Calu3 (cell line): ENCODE measurements around the gene MAVS. TPM values are rescaled to one million over a fixed set of nuclear protein-coding genes. Genes with fewer than 3 reads are reported as not detected.

Source experiments
- BruUV-seq: library from RNA; stranded (reverse); fragments of 400-500 nt; replicated peaks from 2 replicates; lab custom pipeline; 2021; lab: Mats Ljungman, UMichigan
- CTCF ChIA-PET: fragments of 300-600 bp; sonication (Branson Sonifier 250); formaldehyde crosslinking; loops from one replicate; lab custom pipeline; 2022; ENCODE audit warnings: antibody characterized with exemption; lab: Charles Lee
- DNase-seq: peaks from one replicate; pipeline ENCODE4 v3.0.0; 2022
- H3K27ac Mint-ChIP-seq: one replicate; pipeline ENCODE4 v1.8.0; 2022; ENCODE audit warnings: mixed read lengths; ENCODE audit not compliant: unreplicated experiment
- H3K27me3 Mint-ChIP-seq: one replicate; pipeline ENCODE4 v1.8.0; 2022; ENCODE audit warnings: mixed read lengths; ENCODE audit not compliant: unreplicated experiment
- H3K36me3 Mint-ChIP-seq: one replicate; pipeline ENCODE4 v1.8.0; 2022; ENCODE audit warnings: mild to moderate bottlenecking, moderate library complexity, mixed read lengths; ENCODE audit not compliant: insufficient read depth, unreplicated experiment
- H3K4me1 Mint-ChIP-seq: one replicate; pipeline ENCODE4 v1.8.0; 2022; ENCODE audit warnings: mild to moderate bottlenecking, low read depth, mixed read lengths; ENCODE audit not compliant: unreplicated experiment
- H3K4me3 Mint-ChIP-seq: one replicate; pipeline ENCODE4 v1.8.0; 2022; ENCODE audit warnings: mild to moderate bottlenecking, low read depth, moderate library complexity, mixed read lengths; ENCODE audit not compliant: unreplicated experiment
- H3K9me3 Mint-ChIP-seq: one replicate; pipeline ENCODE4 v1.8.0; 2022; ENCODE audit warnings: low read depth, mixed read lengths; ENCODE audit not compliant: unreplicated experiment
- CTCF ChIP-seq: fragments of 200-600 bp; IDR thresholded peaks from one replicate; pipeline ENCODE4 v1.8.0; 2022; ENCODE audit warnings: antibody characterized with exemption; ENCODE audit not compliant: unreplicated experiment
- intact Hi-C: fragments of 100-400 bp; cut with micrococcal nuclease; formaldehyde crosslinking; loops from one replicate; pipeline ENCODE4 v1.10.0; 2022; ENCODE audit not compliant: unreplicated experiment
- total RNA-seq: library from RNA; stranded (reverse); gene quantifications from 2 replicates; pipeline ENCODE4 v1.2.3, GENCODE V29; 2022

MAVS gene
- total RNA-seq, 1 experiment from 2014 or later: 29.8 TPM

DNA sequence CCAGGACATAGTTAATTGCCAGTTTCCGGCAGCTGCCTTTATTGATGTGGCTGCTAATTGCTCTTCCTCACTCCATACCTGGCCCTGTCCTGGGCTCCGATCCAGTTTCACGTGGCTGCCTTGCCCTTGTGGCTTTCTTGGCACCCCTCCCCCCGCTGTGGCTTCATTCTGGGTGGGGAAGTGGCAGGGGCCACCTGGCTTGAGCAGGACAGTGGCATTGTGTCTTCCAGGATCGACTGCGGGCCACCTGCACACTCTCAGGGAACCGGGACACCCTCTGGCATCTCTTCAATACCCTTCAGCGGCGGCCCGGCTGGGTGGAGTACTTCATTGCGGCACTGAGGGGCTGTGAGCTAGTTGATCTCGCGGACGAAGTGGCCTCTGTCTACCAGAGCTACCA is 10.8 kb downstream of the MAVS start:
- H3K36me3 Mint-ChIP-seq: peaks cover 45% of the 10 kb centered on the region
- H3K27ac Mint-ChIP-seq: no peak overlapping the region
- CTCF ChIA-PET: no interaction called here
- no TSS peak for BruUV-seq
- no peak for DNase-seq
- TF ChIP-seq CTCF: no peak
- no peaks in the 10 kb centered on the region for H3K9me3 Mint-ChIP-seq
- no peak overlapping the region for H3K4me3 Mint-ChIP-seq
- H3K4me1 Mint-ChIP-seq: no peaks in the 10 kb centered on the region
- H3K27me3 Mint-ChIP-seq: no peaks in the 10 kb centered on the region
- intact Hi-C loops: no loop called here

DNA sequence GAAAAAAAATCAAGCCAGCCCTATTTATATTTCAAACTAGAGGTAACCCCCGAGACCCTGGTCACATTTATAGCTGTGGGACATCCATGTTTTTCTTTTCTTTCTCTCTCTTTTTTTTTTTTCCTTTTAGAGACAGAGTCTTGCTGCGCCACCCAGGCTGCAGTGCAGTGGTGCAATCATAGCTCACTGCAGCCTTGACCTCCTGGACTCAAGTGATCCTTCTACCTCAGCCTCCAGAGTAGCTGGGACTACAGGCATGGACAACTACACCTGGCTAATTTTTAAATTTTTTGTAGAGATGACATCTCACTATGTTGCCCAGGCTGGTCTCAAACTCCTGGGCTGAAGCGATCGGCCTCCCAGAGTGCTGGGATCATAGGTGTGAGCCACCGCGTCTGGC is 12.1 kb downstream of the MAVS start:
- H3K9me3 Mint-ChIP-seq: no peaks in the 10 kb centered on the region
- CTCF ChIA-PET: no interaction called here
- no peak overlapping the region for H3K27ac Mint-ChIP-seq
- H3K27me3 Mint-ChIP-seq: no peaks in the 10 kb centered on the region
- H3K4me1 Mint-ChIP-seq: no peaks in the 10 kb centered on the region
- intact Hi-C loops: no loop called here
- no peak for TF ChIP-seq CTCF
- no peak for DNase-seq
- no peak overlapping the region for H3K4me3 Mint-ChIP-seq
- BruUV-seq: no TSS peak
- peaks cover 56% of the 10 kb centered on the region for H3K36me3 Mint-ChIP-seq

- Mint-ChIP-seq H3K4me1 (no peaks in the 10 kb centered on the region), H3K4me3 (no peak overlapping the region), H3K36me3 (peaks cover 41% of the 10 kb centered on the region), H3K27ac (no peak overlapping the region), H3K27me3 (no peaks in the 10 kb centered on the region), H3K9me3 (no peaks in the 10 kb centered on the region)
- CTCF ChIA-PET: no interaction called here
- BruUV-seq: no TSS peak
- DNase-seq: no peak
- intact Hi-C loops: no loop called here
- TF ChIP-seq CTCF: no peak
These were observed 14.6 kb downstream of the MAVS start for GRCh38 chr20:3861191-3861590.

DNA sequence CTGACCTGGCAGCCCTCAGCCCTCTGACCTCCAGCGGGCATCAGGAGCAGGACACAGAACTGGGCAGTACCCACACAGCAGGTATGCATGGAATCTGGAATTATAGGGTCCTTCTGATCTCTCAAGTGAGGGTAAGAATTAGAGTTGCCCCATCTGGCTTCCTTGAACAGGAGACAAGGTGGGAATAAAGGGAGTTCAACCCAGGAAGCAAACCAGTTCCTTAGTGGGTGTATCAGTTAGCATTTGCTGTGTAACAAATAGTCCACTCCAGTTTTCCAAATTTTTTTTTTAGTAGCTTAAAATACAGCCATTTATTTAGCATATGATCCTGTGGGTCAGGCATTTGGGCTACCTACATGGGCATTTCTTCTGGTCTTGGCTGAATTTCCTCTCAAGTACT is 15.7 kb downstream of the MAVS start:
- CTCF ChIA-PET: no interaction called here
- H3K27ac Mint-ChIP-seq: no peak overlapping the region
- H3K27me3 Mint-ChIP-seq: no peaks in the 10 kb centered on the region

More for the DNA sequence above, 15.7 kb downstream of the MAVS start:
- Mint-ChIP-seq H3K36me3 (peaks cover 38% of the 10 kb centered on the region), H3K4me3 (no peak overlapping the region), H3K4me1 (no peaks in the 10 kb centered on the region), H3K9me3 (no peaks in the 10 kb centered on the region)
- no peak for DNase-seq
- no TSS peak for BruUV-seq
- no peak for TF ChIP-seq CTCF
- intact Hi-C loops: no loop called here
